SK-N-MC (cell line): ENCODE results near the gene H6PD.

Experiments used
- EZH2 ChIP-seq: fragments of 200-600 bp; sonication (generic); IDR thresholded peaks from one replicate; pipeline ENCODE4 v1.6.1; 2017; ENCODE audit warnings: antibody characterized with exemption
- POLR2AphosphoS5 ChIP-seq: IDR thresholded peaks from 2 replicates; pipeline ENCODE4 v1.6.1; 2012; ENCODE audit warnings: mild to moderate bottlenecking, low read depth, low read length, borderline replicate concordance

DNA sequence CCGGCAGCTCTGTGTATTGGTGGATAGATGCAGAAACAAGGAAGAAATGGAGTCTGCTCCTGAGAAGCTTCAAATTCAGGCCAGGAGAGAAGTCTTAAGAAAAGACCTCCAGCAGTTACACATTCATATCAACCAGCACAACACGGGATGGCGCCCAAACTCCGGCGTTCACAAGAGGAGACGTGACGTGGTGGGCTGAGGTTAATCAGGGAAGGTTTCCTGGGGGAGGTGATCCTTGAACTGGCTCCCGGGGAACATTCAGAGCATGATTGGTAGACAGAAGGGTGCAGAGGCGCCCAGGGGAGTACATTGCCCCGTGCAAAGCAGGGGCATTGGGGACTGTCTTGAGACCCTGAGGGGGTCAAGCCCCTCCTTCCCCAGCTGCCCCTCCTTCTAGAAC, 30.5 kb downstream of the H6PD start:
- TF ChIP-seq POLR2AphosphoS5: no peak
- TF ChIP-seq EZH2: no peak
